AG09319 (cell line): ENCODE results near the gene SLC38A10.

Source experiments
- DNase-seq: peaks from one replicate; pipeline ENCODE4 v3.0.0-alpha.2; 2010; ENCODE audit warnings: low read depth; ENCODE audit errors: extremely low read depth
- TF ChIP-seq, protein P1 (sequence below): IDR thresholded peaks from 2 replicates; pipeline ENCODE4 v1.5.1; 2011; ENCODE audit warnings: low read depth, mild to moderate bottlenecking, inconsistent platforms, low read length, moderate library complexity

Gene SLC38A10

GRCh38 chr17:81334391-81334901 is 39.3 kb upstream of the SLC38A10 start:
- TF ChIP-seq, protein P1, sequence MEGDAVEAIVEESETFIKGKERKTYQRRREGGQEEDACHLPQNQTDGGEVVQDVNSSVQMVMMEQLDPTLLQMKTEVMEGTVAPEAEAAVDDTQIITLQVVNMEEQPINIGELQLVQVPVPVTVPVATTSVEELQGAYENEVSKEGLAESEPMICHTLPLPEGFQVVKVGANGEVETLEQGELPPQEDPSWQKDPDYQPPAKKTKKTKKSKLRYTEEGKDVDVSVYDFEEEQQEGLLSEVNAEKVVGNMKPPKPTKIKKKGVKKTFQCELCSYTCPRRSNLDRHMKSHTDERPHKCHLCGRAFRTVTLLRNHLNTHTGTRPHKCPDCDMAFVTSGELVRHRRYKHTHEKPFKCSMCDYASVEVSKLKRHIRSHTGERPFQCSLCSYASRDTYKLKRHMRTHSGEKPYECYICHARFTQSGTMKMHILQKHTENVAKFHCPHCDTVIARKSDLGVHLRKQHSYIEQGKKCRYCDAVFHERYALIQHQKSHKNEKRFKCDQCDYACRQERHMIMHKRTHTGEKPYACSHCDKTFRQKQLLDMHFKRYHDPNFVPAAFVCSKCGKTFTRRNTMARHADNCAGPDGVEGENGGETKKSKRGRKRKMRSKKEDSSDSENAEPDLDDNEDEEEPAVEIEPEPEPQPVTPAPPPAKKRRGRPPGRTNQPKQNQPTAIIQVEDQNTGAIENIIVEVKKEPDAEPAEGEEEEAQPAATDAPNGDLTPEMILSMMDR = no peak
- DNase-seq = no peak

DNA sequence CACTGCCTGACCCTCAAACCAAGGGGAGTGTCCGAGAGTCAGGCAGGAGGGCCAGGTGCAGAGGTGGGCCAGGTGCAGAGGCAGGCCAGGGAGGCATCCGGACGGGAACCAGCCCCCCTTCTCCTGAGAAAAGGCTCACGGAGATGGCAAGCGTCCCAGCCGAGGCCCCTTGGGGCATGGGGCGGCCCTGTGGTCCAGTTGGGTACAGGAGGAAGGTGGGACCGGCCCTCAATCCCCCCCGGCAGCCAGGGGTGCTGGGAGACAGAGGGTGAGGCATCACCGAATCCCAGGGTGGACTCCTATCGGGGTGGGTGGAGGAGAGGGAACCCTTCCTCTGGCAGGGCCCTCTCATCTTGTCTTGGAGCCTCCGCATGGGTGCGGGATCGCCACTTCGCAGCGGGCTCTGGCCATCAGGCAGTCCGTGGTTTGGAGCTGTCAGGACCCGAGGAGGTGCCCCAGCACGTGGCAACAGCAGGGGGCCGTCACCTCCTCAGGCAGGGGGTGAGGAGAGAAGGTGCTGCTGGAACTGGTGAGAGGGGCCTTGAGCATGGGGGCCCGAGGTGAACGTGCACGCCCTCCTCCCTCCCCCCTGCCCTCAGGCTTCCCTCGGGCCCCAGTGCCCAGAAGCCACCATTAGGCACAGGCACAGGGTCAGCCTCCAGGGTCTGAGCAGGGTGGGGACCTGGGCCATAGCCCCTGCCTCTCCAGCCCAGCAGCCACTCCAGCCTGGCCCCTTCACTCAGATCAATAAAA is 38.7 kb upstream of the SLC38A10 start:
- TF ChIP-seq, protein P1 = no peak
- DNase-seq = no peak

DNA sequence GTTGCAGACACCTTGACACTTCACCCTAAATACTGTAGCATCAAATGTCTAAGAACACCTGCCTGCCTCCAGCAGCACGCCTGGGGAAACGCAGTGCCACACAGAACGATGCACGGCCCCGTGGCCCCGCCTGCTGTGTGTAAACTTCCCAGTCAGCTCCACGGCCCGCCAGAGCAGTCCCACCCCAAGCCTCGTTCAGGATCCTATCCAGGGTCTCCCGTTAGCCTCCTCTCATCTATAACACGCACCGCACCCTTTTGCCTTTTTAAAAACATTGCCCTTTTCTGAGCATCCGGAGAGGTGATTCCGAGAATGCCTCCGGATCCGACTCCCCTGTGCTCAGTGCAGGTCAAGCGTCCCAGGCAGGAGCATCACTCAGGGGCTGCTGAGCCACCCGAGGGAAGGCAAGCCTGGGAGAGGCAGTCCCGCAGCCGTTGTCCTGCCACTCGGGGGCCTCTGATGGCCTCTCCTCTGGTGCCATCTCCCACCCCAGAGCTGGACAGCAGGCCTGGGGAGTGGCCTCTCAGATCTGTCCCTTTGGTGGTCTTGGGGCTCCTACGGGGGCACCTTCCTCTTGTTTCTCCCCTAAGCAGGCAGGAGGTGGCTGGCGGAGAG is 37.9 kb upstream of the SLC38A10 start:
- TF ChIP-seq, protein P1 = no peak
- no peak for DNase-seq

GRCh38 chr17:81332118-81332834 is 37.2 kb upstream of the SLC38A10 start:
- TF ChIP-seq, protein P1 = no peak
- DNase-seq = no peak

GRCh38 chr17:81331527-81332043 is 36.5 kb upstream of the SLC38A10 start:
- DNase-seq = no peak

GRCh38 chr17:81330884-81331245 is 35.8 kb upstream of the SLC38A10 start:
- TF ChIP-seq, protein P1 = no peak
- no peak for DNase-seq

More at GRCh38 chr17:81331527-81332043, 36.5 kb upstream of the SLC38A10 start:
- TF ChIP-seq, protein P1 = no peak
